Stimulated activated naive B cell treated with anti-CD40 and anti-IgM and Interleukin-4, amounts not matched to agents 10 μg/mL and 1 μg/mL and 100 μg/mL, for 72 hours (primary cell): ENCODE data around the gene KRTAP6-2.

Experiments used
- ATAC-seq, 2 donors: fragments of 150-1000 bp; cut with Tn5 transposase; replicated peaks; 2 replicates each; pipeline ENCODE4 v1.10.0; 2021; ENCODE audit warnings: moderate library complexity in 1 of 2
- DNase-seq: peaks from one replicate; pipeline ENCODE4 v3.0.0; 2021
- H3K27ac Mint-ChIP-seq: one replicate; pipeline ENCODE4 v1.8.0; 2022; ENCODE audit warnings: mild to moderate bottlenecking, mixed read lengths
- H3K27me3 Mint-ChIP-seq, 2 donors: one replicate each; pipeline ENCODE4 v1.8.0; 2022; ENCODE audit warnings: mixed read lengths in 2 of 2
- H3K36me3 Mint-ChIP-seq, 2 donors: one replicate each; pipeline ENCODE4 v1.8.0; 2022; ENCODE audit warnings: mixed read lengths in 2 of 2, mild to moderate bottlenecking in 1 of 2
- H3K4me1 Mint-ChIP-seq, 2 donors: one replicate each; pipeline ENCODE4 v1.8.0; 2022; ENCODE audit warnings: mixed read lengths in 2 of 2, mild to moderate bottlenecking in 1 of 2
- H3K4me3 Mint-ChIP-seq, 2 donors: one replicate each; pipeline ENCODE4 v1.8.0; 2022; ENCODE audit warnings: mild to moderate bottlenecking in 2 of 2, mixed read lengths in 2 of 2, moderate library complexity in 1 of 2
- H3K9me3 Mint-ChIP-seq, 2 donors: one replicate each; pipeline ENCODE4 v1.8.0; 2022; ENCODE audit warnings: mixed read lengths in 2 of 2, mild to moderate bottlenecking in 1 of 2

KRTAP6-2 gene

GRCh38 chr21:30598802-30599201 is at the start of gene KRTAP6-2:
TSS of gene KRTAP6-2 (minus strand) at chr21:30598902. CDS start at chr21:30598874, 28 bp downstream.
- Mint-ChIP-seq H3K36me3 (no peaks in the 10 kb centered on the region), H3K27ac (no peak within 1 kb of the TSS), H3K4me1 (no peaks in the 10 kb centered on the region), H3K9me3 (peaks cover 4 to 7% of the 10 kb centered on the region in 2 donors), H3K27me3 (no peaks in the 10 kb centered on the region), H3K4me3 (no peak within 1 kb of the TSS)
- ATAC-seq (no peak), DNase-seq (no peak)

- no peaks in the 10 kb centered on the region for H3K4me1 Mint-ChIP-seq
- no peaks in the 10 kb centered on the region for H3K36me3 Mint-ChIP-seq
- peaks cover 9 to 13% of the 10 kb centered on the region in 2 donors for H3K9me3 Mint-ChIP-seq
- H3K27me3 Mint-ChIP-seq = no peaks in the 10 kb centered on the region
- ATAC-seq = no peak
- H3K27ac Mint-ChIP-seq = no peak overlapping the region
- no peak for DNase-seq
- no peak overlapping the region for H3K4me3 Mint-ChIP-seq
Measured at GRCh38 chr21:30646904-30647414, 48.3 kb upstream of the KRTAP6-2 start.

GRCh38 chr21:30642564-30642963 is 43.9 kb upstream of the KRTAP6-2 start, which contains the start of gene KRTAP20-3:
TSS of gene KRTAP20-3 (plus strand) at chr21:30642864.
- no peak within 1 kb of the TSS for H3K4me3 Mint-ChIP-seq
- peaks cover 11 to 13% of the 10 kb centered on the region in 2 donors for H3K9me3 Mint-ChIP-seq
- no peak for ATAC-seq
- H3K36me3 Mint-ChIP-seq = no peaks in the 10 kb centered on the region
- no peak for DNase-seq
- H3K27ac Mint-ChIP-seq = no peak within 1 kb of the TSS
- no peaks in the 10 kb centered on the region for H3K4me1 Mint-ChIP-seq
- no peaks in the 10 kb centered on the region for H3K27me3 Mint-ChIP-seq

GRCh38 chr21:30638686-30639085 is 40.0 kb upstream of the KRTAP6-2 start:
- H3K27ac Mint-ChIP-seq = no peak overlapping the region
- DNase-seq = no peak

GRCh38 chr21:30634906-30635305 is 36.2 kb upstream of the KRTAP6-2 start, which contains the start of gene KRTAP20-2:
TSS of gene KRTAP20-2 (plus strand) at chr21:30635206. CDS start at chr21:30635264, 58 bp downstream.
- no peak for DNase-seq
- no peaks in the 10 kb centered on the region for H3K36me3 Mint-ChIP-seq
- no peaks in the 10 kb centered on the region for H3K4me1 Mint-ChIP-seq
- peaks cover 2 to 5% of the 10 kb centered on the region in 2 donors for H3K9me3 Mint-ChIP-seq
- ATAC-seq = no peak
- H3K4me3 Mint-ChIP-seq = no peak within 1 kb of the TSS
- no peak within 1 kb of the TSS for H3K27ac Mint-ChIP-seq
- no peaks in the 10 kb centered on the region for H3K27me3 Mint-ChIP-seq

More at GRCh38 chr21:30638686-30639085, 40.0 kb upstream of the KRTAP6-2 start:
- H3K9me3 Mint-ChIP-seq = peaks cover 3% of the 10 kb centered on the region in 2 donors
- ATAC-seq = no peak
- no peak overlapping the region for H3K4me3 Mint-ChIP-seq
- no peaks in the 10 kb centered on the region for H3K4me1 Mint-ChIP-seq
- H3K36me3 Mint-ChIP-seq = no peaks in the 10 kb centered on the region
- H3K27me3 Mint-ChIP-seq = no peaks in the 10 kb centered on the region

- Mint-ChIP-seq H3K36me3 (no peaks in the 10 kb centered on the region), H3K4me3 (no peak overlapping the region), H3K4me1 (no peaks in the 10 kb centered on the region), H3K27ac (no peak overlapping the region), H3K9me3 (peaks cover 5% of the 10 kb centered on the region in 2 donors), H3K27me3 (no peaks in the 10 kb centered on the region)
- DNase-seq = no peak
- ATAC-seq = no peak
Measured at GRCh38 chr21:30629200-30629599, 30.5 kb upstream of the KRTAP6-2 start.

GRCh38 chr21:30628109-30628508 is 29.4 kb upstream of the KRTAP6-2 start:
- ATAC-seq (no peak), DNase-seq (no peak)
- Mint-ChIP-seq H3K36me3 (no peaks in the 10 kb centered on the region), H3K27ac (no peak overlapping the region), H3K9me3 (peaks cover 5% of the 10 kb centered on the region in 2 donors), H3K27me3 (no peaks in the 10 kb centered on the region), H3K4me1 (no peaks in the 10 kb centered on the region), H3K4me3 (no peak overlapping the region)

GRCh38 chr21:30625449-30626165 is 26.9 kb upstream of the KRTAP6-2 start:
- Mint-ChIP-seq H3K4me1 (no peaks in the 10 kb centered on the region), H3K4me3 (no peak overlapping the region), H3K27me3 (no peaks in the 10 kb centered on the region), H3K9me3 (peaks cover 0 to 3% of the 10 kb centered on the region in 2 donors), H3K36me3 (no peaks in the 10 kb centered on the region), H3K27ac (no peak overlapping the region)
- no peak for ATAC-seq
- DNase-seq = no peak

GRCh38 chr21:30623362-30623761 is 24.7 kb upstream of the KRTAP6-2 start:
- DNase-seq (no peak), ATAC-seq (no peak)
- Mint-ChIP-seq H3K9me3 (peaks cover 0 to 3% of the 10 kb centered on the region in 2 donors), H3K4me1 (no peaks in the 10 kb centered on the region), H3K4me3 (no peak overlapping the region), H3K27me3 (no peaks in the 10 kb centered on the region), H3K27ac (no peak overlapping the region), H3K36me3 (no peaks in the 10 kb centered on the region)

GRCh38 chr21:30620522-30620921 is 21.8 kb upstream of the KRTAP6-2 start, which contains the start of gene KRTAP20-4:
TSS of gene KRTAP20-4 (plus strand) at chr21:30620627.
- Mint-ChIP-seq H3K27me3 (no peaks in the 10 kb centered on the region), H3K9me3 (peaks cover 0 to 3% of the 10 kb centered on the region in 2 donors), H3K4me3 (no peak within 1 kb of the TSS), H3K4me1 (no peaks in the 10 kb centered on the region), H3K27ac (no peak within 1 kb of the TSS), H3K36me3 (no peaks in the 10 kb centered on the region)
- ATAC-seq (no peak), DNase-seq (no peak)

- Mint-ChIP-seq H3K9me3 (peaks cover 0 to 2% of the 10 kb centered on the region in 2 donors), H3K27ac (no peak overlapping the region), H3K27me3 (no peaks in the 10 kb centered on the region), H3K4me1 (no peaks in the 10 kb centered on the region), H3K4me3 (no peak overlapping the region), H3K36me3 (no peaks in the 10 kb centered on the region)
- no peak for ATAC-seq
- DNase-seq = no peak
Measured at GRCh38 chr21:30620080-30620479, 21.4 kb upstream of the KRTAP6-2 start.

GRCh38 chr21:30616125-30616524 is 17.4 kb upstream of the KRTAP6-2 start, which contains the start of gene KRTAP20-1:
TSS of gene KRTAP20-1 (plus strand) at chr21:30616425. CDS start at chr21:30616455, 30 bp downstream.
- ATAC-seq = no peak
- no peaks in the 10 kb centered on the region for H3K27me3 Mint-ChIP-seq
- H3K36me3 Mint-ChIP-seq = no peaks in the 10 kb centered on the region
- H3K9me3 Mint-ChIP-seq = no peaks in the 10 kb centered on the region
- DNase-seq = no peak
- H3K27ac Mint-ChIP-seq = no peak within 1 kb of the TSS
- no peaks in the 10 kb centered on the region for H3K4me1 Mint-ChIP-seq
- no peak within 1 kb of the TSS for H3K4me3 Mint-ChIP-seq

- H3K27me3 Mint-ChIP-seq = no peaks in the 10 kb centered on the region
- no peaks in the 10 kb centered on the region for H3K36me3 Mint-ChIP-seq
- no peaks in the 10 kb centered on the region for H3K4me1 Mint-ChIP-seq
- no peak overlapping the region for H3K27ac Mint-ChIP-seq
- ATAC-seq (peak; percentile 69 to 71), DNase-seq (no peak)
- no peak overlapping the region for H3K4me3 Mint-ChIP-seq
- H3K9me3 Mint-ChIP-seq = peaks cover 0 to 4% of the 10 kb centered on the region in 2 donors
Measured at GRCh38 chr21:30615199-30615598, 16.5 kb upstream of the KRTAP6-2 start.

GRCh38 chr21:30613836-30614235 is 15.1 kb upstream of the KRTAP6-2 start, which contains the start of gene KRTAP6-1:
TSS of gene KRTAP6-1 (minus strand) at chr21:30613930. CDS start at chr21:30613904, 26 bp downstream.
- H3K4me1 Mint-ChIP-seq = no peaks in the 10 kb centered on the region
- peaks cover 0 to 5% of the 10 kb centered on the region in 2 donors for H3K9me3 Mint-ChIP-seq
- DNase-seq = no peak
- H3K27ac Mint-ChIP-seq = no peak within 1 kb of the TSS
- no peak within 1 kb of the TSS for H3K4me3 Mint-ChIP-seq
- no peak for ATAC-seq
- H3K36me3 Mint-ChIP-seq = no peaks in the 10 kb centered on the region
- H3K27me3 Mint-ChIP-seq = no peaks in the 10 kb centered on the region

- no peak overlapping the region for H3K4me3 Mint-ChIP-seq
- H3K27me3 Mint-ChIP-seq = no peaks in the 10 kb centered on the region
- ATAC-seq = no peak
- peaks cover 0 to 8% of the 10 kb centered on the region in 2 donors for H3K9me3 Mint-ChIP-seq
- no peaks in the 10 kb centered on the region for H3K4me1 Mint-ChIP-seq
- DNase-seq = no peak
- no peak overlapping the region for H3K27ac Mint-ChIP-seq
- no peaks in the 10 kb centered on the region for H3K36me3 Mint-ChIP-seq
Measured at GRCh38 chr21:30612132-30612531, 13.4 kb upstream of the KRTAP6-2 start.
